Activated CD4-positive, CD25-positive, alpha-beta regulatory T cell treated with anti-CD3 and anti-CD28 coated beads, Interleukin-2, amount 50 U/mL, for 16 hours (primary cell): Measurements from ENCODE around the gene KERA.
"Not testable (repeated sequence)": the region's sequence is repeated elsewhere in the genome, so short reads cannot be mapped to it uniquely, and the experiment has no call there.

Source experiments
- DNase-seq: peaks from one replicate; pipeline ENCODE4 v3.0.0-alpha.2; 2020; ENCODE audit warnings: low read depth, low spot score

The KERA gene

GRCh38 chr12:91057368-91058165 lies at the start of gene KERA:
TSS of gene KERA (minus strand) at chr12:91058024. CDS start at chr12:91056281, 1,743 bp downstream.
- DNase-seq, result no peak

GRCh38 chr12:91106283-91106682 lies 48.5 kb upstream of the KERA start:
- no peak for DNase-seq

GRCh38 chr12:91105807-91106206 lies 48.0 kb upstream of the KERA start:
- DNase-seq, result no peak

- no peak for DNase-seq
These were observed 47.1 kb upstream of the KERA start for GRCh38 chr12:91104812-91105466.

GRCh38 chr12:91103624-91104023 lies 45.8 kb upstream of the KERA start:
- no peak for DNase-seq

- no peak for DNase-seq
These were observed 45.3 kb upstream of the KERA start for GRCh38 chr12:91103101-91103500.

- no peak for DNase-seq
These were observed 43.1 kb upstream of the KERA start for GRCh38 chr12:91100906-91101305.

- DNase-seq, result no peak
These were observed 42.0 kb upstream of the KERA start for GRCh38 chr12:91099836-91100235.

GRCh38 chr12:91099341-91099740 lies 41.5 kb upstream of the KERA start:
- DNase-seq, result no peak

- no peak for DNase-seq
These were observed 41.1 kb upstream of the KERA start for GRCh38 chr12:91098941-91099340.

GRCh38 chr12:91098461-91098860 lies 40.6 kb upstream of the KERA start:
- DNase-seq, result no peak

- DNase-seq, result no peak
These were observed 37.1 kb upstream of the KERA start for GRCh38 chr12:91094957-91095356.

- DNase-seq, result no peak
These were observed 36.3 kb upstream of the KERA start for GRCh38 chr12:91094032-91094662.

GRCh38 chr12:91093341-91093740 lies 35.5 kb upstream of the KERA start:
- no peak for DNase-seq

- DNase-seq, result no peak
These were observed 34.3 kb upstream of the KERA start for GRCh38 chr12:91091916-91092715.

GRCh38 chr12:91089953-91090352 lies 32.1 kb upstream of the KERA start:
- not testable (repeated sequence) for DNase-seq

GRCh38 chr12:91080041-91080440 lies 22.2 kb upstream of the KERA start:
- DNase-seq, result no peak

- no peak for DNase-seq
These were observed 20.7 kb upstream of the KERA start for GRCh38 chr12:91078501-91078900.

- DNase-seq, result no peak
These were observed 19.6 kb upstream of the KERA start for GRCh38 chr12:91077228-91077954.

GRCh38 chr12:91074851-91075250 lies 17.0 kb upstream of the KERA start:
- DNase-seq, result no peak

GRCh38 chr12:91074154-91074709 lies 16.4 kb upstream of the KERA start:
- DNase-seq, result no peak
